Right ventricle myocardium superior (tissue), 1 donor: ENCODE results near the gene DAD1. TPM values are rescaled to one million over a fixed set of nuclear protein-coding genes. Genes with fewer than 3 reads are reported as not detected.

Experiments
- ATAC-seq: fragments of 200-7000 bp; cut with Tn5 transposase; one replicate; pipeline ENCODE4 v1.9.1; 2020; ENCODE audit warnings: mild to moderate bottlenecking; ENCODE audit not compliant: poor library complexity
- DNase-seq: peaks from one replicate; pipeline ENCODE4 v3.0.0-alpha.2; 2020
- intact Hi-C: fragments of 100-400 bp; cut with DNase I; formaldehyde crosslinking; loops from one replicate; pipeline ENCODE4 v1.11.2; 2022
- total RNA-seq: library from RNA; stranded (reverse); fragmentation: NEBNext Ultra II Directional; extraction: Animal tissue kit (Norgen Biotek cat#: 25700); gene quantifications from one replicate; pipeline ENCODE4 v1.2.1, GENCODE V29; 2021
- donor health status: DM: no; HTN: yes; CAD: no; lungs with severe emphysema.

Gene DAD1
- total RNA-seq, 1 donor from 2014 or later, result 124 TPM

DNA sequence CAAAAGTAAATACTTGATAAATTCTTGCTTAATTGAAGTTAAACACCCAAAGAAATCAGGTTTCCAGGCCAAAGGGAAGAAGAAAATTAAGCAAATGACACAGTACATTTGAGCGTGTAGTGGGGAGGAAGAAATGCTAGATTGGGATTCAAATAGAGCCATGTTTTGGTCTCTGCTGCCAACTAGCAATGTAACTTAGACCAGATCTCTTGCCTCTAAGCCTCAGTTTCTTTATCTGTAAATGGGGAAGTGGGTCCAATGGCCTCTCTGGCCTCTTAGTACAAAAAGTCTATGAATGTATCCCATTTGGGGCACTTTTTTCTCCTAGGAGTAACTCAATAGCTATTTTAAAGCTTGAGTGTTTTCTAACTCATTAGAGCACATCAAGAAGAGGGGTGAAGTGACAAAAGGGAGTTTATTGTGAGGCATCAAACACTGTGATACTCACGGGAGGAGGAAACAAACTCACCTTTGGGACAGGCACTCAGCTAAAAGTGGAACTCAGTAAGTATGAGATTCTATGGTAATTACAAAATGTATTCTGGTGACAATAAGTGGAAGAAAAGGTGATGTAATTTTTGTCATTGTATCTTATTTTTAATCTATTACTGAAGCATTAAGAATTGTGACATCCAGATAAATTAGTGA lies 55.8 kb downstream of the DAD1 start:
- ATAC-seq (no peak), DNase-seq (no peak)
- intact Hi-C loops, result no loop called here

DNA sequence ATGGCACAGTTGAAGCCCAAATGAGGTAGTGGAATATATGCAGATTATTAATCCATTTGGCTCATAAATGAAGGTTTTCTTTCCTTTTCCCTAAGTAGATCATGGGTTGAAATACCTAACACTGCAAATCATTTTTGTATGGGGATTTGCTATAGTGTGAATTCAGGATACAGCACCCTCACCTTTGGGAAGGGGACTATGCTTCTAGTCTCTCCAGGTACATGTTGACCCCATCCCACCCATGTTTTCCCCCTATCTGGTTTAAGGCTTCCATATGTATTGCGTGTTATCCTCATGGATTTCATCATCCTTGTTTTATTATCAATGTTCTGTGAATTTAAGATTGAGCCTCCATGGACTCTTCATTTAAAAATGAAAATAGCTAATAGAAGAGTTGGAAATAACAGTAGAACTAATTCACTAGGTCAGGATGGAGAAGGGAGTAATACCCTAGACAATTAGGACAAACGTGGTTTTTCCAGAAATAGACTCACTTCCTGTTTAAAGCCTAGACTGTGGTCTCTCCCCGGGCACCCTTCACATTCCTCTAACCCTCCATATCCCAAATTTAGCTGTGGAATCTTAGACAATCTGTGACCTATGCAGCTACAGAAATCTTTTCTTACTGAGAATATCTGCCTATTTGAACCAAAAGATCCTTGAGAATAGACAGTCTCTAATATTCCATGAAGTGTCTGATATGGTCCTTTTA lies 56.5 kb downstream of the DAD1 start:
- ATAC-seq, result no peak
- no peak for DNase-seq
- intact Hi-C loops, result no loop called here

DNA sequence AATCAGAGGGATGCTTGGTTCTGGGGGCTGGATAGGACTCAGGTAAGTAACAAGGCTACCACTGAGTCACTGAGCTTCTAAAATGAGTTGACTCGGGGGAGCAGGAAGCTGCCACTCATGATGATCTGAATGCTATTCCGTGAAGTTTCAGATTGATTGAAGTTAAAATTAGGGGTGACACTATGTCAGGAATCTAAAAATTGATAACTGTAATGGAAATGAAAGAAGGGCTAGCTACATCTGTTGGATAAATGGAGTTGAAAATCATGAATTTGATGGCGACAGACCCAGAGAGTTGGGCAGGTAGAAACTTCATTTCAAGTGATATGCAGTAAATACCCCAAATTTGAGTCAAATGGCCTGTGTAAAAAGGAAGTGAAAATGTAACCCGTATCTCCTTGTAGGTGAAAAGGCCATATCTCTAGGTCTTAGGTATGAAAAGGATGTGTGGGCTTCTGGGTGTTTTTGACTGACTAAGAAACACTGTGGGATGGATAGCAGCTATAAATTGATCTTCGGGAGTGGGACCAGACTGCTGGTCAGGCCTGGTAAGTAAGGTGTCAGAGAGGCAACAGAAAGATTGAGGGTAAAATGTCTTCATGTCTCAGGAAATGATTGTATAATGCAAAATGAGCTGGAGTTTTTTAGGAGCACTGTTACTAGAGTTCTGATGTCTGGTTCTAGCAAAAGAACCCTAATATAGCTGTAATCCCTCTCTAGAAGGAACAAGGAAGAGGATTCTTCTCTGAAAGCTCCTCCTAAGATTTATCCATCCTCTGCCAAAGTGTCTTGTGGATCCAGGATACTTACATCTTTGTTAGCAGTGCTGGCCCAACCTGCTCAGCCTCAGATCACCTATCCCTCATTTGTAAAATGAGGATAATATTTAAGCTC lies 57.3 kb downstream of the DAD1 start:
- ATAC-seq, result no peak
- intact Hi-C loops, result no loop called here

DNA sequence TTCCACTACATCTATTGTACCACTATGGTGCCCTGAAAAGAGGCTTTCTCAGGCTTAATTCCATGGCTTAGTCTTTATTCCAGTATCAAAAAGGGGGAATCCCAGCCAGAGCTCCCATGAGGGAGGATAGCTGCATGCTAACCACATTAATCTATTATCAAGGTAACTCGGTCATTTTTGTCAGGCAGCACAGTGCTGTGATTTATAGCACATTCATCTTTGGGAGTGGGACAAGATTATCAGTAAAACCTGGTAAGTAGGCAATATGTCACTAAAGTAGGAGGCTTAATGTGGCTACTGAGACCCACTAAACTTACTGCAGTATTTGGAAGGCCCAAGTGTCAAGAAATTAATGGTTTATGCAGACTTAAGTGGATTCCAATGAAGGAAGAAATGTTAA lies 58.9 kb downstream of the DAD1 start:
- DNase-seq (no peak), ATAC-seq (no peak)
- intact Hi-C loops, result no loop called here

More for the DNA sequence above, 57.3 kb downstream of the DAD1 start:
- DNase-seq, result no peak

DNA sequence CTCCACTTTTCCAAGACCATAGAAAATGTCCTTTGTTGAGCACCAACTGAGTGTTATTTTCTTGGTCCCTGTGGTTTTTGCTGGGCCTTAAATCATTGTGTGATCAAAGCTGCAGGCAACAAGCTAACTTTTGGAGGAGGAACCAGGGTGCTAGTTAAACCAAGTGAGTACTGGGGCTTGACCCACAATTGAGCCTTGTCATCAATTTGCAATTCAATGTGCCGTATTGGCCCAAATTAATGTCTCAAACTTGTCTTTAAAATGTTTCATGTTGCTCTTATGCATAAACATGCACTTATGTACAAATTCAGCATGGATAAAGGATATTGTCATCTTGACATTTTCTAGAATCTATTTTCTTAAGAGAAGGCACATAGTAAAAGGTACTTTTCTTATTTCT lies 62.3 kb downstream of the DAD1 start:
- DNase-seq (no peak), ATAC-seq (no peak)
- intact Hi-C loops, result no loop called here

DNA sequence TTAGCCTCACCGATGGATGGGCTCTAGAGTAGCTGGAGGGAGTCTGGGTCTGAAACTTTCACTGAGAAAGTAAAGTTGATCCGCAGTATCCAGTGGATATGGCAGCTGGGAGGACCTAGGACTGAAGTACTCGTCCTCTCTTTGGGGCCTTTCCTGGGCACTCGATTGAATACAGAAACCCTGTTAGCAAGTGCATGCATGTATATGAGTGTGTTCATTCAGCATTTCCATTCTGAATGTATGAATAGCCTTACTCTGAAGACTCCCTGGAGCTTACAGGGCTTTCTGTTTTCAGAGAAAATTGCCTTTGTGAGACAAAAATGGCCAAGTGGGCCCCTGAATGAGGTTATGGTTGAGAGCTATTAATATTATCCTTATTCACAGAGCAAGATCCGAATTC lies 62.8 kb downstream of the DAD1 start:
- DNase-seq, result no peak

DNA sequence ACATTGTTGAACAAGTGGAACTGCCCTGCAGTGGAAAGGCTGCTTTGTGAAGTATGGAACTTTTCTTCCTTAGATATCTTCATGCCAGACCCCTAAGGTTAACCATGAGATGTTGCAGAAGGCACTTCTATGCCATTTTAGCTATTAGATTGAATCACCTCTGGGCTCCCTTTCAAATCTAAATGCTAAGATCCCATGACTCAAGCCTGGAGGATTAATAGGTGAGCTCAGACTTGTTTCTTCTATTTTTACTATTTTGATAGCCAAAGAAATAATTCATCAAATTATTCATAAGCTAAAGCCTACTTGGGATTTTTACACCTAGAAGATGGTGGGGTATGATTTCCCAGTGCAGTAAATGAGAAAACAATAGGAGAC lies 64.3 kb downstream of the DAD1 start:
- intact Hi-C loops, result no loop called here

More for the DNA sequence above, 62.8 kb downstream of the DAD1 start:
- intact Hi-C loops, result no loop called here
- ATAC-seq, result no peak

DNA sequence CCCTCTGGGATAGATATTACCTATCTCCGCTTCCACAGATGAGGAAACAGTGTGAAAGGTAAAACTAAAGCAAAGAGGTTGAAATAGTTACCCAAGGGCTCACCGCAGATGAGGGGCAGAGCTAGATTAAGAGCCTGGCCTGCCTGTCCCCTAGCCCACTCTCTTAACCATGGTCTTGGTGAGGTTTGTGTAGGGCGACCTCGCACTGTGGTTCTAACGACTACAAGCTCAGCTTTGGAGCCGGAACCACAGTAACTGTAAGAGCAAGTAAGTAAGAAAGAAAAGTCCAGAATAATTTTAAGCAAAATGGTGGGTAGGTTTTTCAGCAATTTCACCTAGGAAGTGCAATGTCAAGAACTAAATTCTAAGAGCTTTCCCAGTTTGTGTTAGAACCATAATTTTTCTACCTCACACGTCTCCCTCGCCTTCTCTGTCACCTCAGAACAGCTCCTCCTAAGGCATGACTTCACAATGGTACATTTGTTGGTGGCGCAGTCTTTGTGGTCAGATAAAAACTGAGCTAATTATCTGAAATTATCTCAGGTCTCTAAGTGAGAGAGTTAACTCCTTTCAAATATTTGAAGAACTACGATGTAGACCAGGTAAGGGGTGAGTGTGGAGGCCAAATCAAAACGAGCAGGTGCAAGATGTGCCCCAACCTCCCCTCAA lies 64.8 kb downstream of the DAD1 start:
- DNase-seq, result no peak
- intact Hi-C loops, result no loop called here
- ATAC-seq, result no peak

More for the DNA sequence above, 64.3 kb downstream of the DAD1 start:
- ATAC-seq, result no peak
- no peak for DNase-seq

DNA sequence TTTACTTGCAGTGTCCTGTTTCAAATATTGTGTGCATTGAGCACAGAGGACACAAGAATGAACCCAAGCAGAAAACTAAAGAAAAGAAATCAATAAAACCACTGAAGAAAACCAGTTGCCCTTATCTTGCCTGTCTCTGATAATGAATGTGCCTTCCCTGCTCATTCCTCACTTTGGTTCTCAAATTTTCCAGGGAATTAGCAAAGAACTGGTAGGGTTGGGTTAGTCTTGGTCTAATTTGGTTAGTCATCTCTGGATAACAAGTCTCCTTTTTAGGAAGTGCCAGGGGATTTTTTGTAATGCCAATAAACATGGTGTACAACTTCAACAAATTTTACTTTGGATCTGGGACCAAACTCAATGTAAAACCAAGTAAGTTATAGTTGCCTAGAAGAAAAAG lies 65.7 kb downstream of the DAD1 start:
- ATAC-seq (no peak), DNase-seq (no peak)
- intact Hi-C loops, result no loop called here

DNA sequence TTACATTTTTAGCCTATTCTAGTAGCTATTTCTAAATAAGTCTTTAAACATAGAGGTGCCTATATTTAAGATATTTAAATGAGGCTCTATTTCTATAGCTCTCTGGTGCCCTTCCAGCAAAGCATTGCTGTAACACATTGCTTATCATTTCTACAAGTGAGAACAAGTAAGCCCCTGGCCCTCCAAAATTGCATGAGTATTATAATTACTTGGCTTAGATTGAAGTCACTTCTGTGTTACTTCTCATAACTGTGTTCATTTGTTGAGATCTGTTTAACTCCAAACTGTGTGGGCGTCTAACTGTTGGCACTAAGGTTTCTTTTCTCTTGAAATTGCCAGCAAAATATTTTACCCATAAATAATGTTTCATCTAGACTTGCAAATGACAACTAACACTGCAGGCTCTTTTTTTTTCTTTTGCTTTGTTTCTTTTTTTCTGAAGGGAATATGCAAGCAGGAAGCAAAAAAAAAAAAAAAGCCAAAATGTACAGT lies 66.5 kb downstream of the DAD1 start:
- ATAC-seq, result no peak
- intact Hi-C loops, result no loop called here
- DNase-seq, result no peak

DNA sequence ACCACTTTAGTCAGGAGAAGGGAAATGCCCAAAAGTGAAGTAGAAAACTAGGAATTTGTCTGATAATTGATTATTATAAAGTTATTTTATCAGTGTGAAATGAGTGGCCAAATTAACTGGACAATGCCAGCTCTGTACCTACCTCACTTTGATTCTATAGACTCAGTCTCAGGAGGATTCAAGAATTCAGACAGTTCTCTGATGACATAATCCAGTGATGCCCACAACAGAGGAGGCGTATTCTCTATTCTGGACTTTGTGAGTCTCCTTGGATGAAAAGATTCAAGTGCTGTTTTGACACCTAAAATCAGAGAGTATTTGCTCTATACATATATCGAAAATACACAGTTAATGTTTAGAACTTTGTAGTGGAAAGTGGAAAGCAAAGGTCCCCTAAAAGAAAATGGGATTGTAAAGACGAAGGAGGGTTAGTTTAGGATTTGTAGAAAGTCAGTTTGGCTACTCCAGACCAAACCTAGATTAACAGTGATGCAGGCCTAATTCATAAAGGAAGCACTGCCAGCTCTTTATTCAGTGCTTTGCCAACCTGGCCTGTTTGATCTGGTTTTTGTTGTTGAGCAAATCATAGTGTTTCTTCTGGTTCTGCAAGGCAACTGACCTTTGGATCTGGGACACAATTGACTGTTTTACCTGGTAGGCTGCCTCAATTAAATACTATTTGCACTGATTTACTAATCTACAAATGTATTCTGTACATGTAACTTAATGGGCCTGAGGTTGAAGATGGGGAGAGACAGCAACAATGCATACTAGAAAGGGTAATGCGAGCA lies 67.4 kb downstream of the DAD1 start:
- intact Hi-C loops, result no loop called here
- ATAC-seq (no peak), DNase-seq (no peak)

DNA sequence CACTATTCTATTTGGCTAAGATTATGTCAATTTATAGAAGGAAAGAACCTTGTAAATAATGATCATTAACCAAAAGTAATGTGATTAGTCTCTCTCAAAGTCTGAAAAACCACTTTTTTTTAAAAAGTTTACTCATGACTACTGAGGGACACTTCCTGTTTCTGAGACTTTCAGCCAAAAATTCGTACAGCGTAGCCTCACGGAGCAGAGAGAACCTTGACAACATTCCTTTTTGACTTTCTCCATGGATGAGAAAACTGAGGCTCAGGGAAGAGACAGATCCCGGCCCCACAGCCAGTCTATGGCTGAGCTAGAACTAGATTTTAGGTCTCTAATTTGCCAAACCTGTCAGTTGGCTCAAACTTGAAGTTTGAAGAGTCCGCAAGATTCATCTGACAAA lies 68.2 kb downstream of the DAD1 start:
- DNase-seq (no peak), ATAC-seq (no peak)
- intact Hi-C loops, result no loop called here

DNA sequence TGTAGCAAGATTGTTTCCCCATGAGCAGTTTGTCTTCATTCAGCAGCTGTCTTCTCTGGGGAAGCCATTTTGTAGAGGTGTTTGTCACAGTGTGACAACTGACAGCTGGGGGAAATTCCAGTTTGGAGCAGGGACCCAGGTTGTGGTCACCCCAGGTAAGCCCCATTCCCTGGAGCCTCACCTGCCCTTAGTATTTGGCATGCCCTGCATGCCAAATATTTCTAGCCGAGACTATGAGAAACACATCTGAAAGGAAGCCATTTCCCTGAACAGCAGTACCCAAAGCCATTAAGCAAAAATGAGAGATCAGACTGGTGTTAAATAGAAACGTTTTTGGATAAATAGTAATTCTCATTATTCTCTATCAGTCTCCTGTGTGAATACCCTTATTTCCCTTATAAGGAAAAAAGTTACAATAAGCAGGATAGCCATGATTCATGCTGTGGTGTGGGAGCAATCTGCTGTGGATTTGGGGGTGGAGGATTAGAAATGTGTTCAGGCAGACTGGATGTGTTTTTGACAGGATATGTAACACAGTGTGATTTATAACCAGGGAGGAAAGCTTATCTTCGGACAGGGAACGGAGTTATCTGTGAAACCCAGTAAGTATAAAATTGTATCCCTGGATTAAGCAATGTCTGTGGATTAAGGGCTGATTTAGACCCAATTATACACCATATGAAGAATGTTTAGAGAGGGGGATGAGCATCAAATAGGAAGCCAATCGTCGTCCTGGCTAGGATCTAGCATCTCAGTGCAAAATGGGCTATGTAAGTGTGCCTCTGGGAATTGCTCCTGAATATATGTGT lies 68.9 kb downstream of the DAD1 start:
- DNase-seq (no peak), ATAC-seq (no peak)
- intact Hi-C loops, result no loop called here

DNA sequence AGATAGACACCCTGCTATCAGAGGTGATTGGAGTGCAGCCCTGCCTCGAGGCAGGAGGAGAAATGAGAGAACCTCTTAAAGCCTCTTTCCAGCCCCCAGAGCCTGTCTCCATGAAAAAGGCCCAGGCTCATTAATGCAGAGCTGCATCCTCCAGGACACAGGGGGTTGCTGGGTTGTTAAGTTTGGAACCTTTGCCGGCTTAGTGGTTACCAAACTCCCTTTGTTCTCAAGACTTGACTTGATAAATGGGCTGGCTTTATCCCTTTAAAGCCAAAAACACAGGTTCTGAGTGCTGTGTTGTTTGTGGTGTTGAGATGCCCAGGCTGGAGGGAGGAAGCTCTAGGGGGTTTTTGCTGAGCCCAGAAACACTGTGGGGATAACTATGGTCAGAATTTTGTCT lies 71.0 kb downstream of the DAD1 start:
- DNase-seq (no peak), ATAC-seq (no peak)
- intact Hi-C loops, result no loop called here

DNA sequence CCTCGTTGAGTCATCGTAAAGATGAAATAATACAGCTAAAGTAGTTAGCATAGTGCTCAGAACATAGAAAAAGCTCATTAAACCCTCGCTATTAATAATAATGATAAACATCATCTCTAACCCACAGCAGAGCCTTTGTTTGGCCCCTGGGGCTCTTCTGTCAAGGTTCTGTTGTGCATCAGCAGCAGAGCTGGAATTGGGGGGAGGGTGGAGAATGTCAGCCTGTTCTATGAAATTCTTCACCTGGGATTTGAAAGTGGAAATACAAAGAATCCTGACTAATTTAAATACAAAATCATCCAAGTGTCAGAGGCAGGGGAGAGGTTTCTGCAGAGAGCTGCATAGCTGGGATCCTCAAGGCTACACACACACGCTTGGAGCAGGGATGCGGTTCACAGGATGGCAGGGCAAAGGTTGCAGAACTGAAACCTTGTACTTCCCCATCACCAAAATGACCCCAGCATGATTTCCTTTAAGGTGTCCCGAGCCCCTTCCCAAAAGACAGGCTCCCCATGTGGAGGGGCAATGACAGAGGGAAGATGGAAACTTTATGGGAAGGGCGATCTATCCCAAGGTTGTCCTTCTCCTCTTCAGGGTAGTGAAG lies 71.8 kb downstream of the DAD1 start:
- no peak for ATAC-seq
- intact Hi-C loops, result no loop called here

DNA sequence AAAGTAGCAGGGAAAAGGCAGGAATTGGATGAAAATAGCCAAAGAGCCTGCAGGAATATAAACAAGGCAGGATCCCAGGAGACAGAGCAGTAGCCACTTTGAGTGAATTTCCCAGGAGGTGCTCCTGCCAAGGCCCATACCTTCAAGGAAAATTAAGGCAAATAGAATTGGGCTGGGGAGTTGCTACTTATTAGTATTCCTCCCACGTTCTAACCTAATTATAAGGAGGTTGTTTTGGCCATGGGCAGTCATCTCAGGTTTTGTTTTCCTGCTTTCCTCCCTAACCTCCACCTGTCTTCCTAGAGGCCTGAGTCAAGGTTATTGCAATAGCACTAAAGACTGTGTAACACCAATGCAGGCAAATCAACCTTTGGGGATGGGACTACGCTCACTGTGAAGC lies 73.1 kb downstream of the DAD1 start:
- no peak for DNase-seq
- no peak for ATAC-seq
- intact Hi-C loops, result no loop called here

More for the DNA sequence above, 71.8 kb downstream of the DAD1 start:
- no peak for DNase-seq
